Activated CD4-positive, alpha-beta T cell treated with anti-CD3 and anti-CD28 coated beads for 36 hours (primary cell): Measurements from ENCODE around the gene PRSS21. TPM values are rescaled to one million over a fixed set of nuclear protein-coding genes. Genes with fewer than 3 reads are reported as not detected.

Source experiments
- ATAC-seq: fragments of 200-7000 bp; cut with Tn5 transposase; one replicate; pipeline ENCODE4 v1.10.0; 2021; ENCODE audit warnings: mild to moderate bottlenecking, moderate library complexity
- CTCF ChIA-PET: fragments of 350-600 bp; sonication (Branson Sonifier 250); formaldehyde crosslinking; loops from one replicate; lab custom pipeline; 2021; ENCODE audit warnings: antibody characterized with exemption; lab: Charles Lee
- POLR2A ChIA-PET: fragments of 350-600 bp; sonication (Branson Sonifier 250); formaldehyde crosslinking; loops from one replicate; lab custom pipeline; 2021; ENCODE audit warnings: antibody characterized with exemption, inconsistent platforms; lab: Charles Lee
- DNase-seq: peaks from one replicate; pipeline ENCODE4 v3.0.0-alpha.2; 2020
- H3K27ac Mint-ChIP-seq: one replicate; pipeline ENCODE4 v1.8.0; 2021; ENCODE audit warnings: mixed read lengths
- H3K27me3 Mint-ChIP-seq: one replicate; pipeline ENCODE4 v1.8.0; 2021; ENCODE audit warnings: mixed read lengths
- H3K36me3 Mint-ChIP-seq: one replicate; pipeline ENCODE4 v1.8.0; 2021; ENCODE audit warnings: low read depth, mixed read lengths
- H3K4me1 Mint-ChIP-seq: one replicate; pipeline ENCODE4 v1.8.0; 2021; ENCODE audit warnings: mixed read lengths
- H3K4me3 Mint-ChIP-seq: one replicate; pipeline ENCODE4 v1.8.0; 2021; ENCODE audit warnings: mild to moderate bottlenecking, moderate library complexity, mixed read lengths
- H3K9me3 Mint-ChIP-seq: one replicate; pipeline ENCODE4 v1.8.0; 2021; ENCODE audit warnings: low read depth, mixed read lengths
- intact Hi-C, 2 experiments: fragments of 100-400 bp; cut with DNase I in 1 of 2; cut with micrococcal nuclease in 1 of 2; formaldehyde crosslinking; loops; one replicate each; pipeline versions ENCODE4 v1.14.2 to v1.15.1; 2022 to 2024; cut with DNase I, micrococcal nuclease
- total RNA-seq, 2 experiments: library from RNA; stranded (reverse); gene quantifications; one replicate each; pipeline ENCODE4 v1.2.3, GENCODE V29; 2021

PRSS21 gene
- total RNA-seq, 2 experiments from 2014 or later = 0.69 to 0.71 TPM

DNA sequence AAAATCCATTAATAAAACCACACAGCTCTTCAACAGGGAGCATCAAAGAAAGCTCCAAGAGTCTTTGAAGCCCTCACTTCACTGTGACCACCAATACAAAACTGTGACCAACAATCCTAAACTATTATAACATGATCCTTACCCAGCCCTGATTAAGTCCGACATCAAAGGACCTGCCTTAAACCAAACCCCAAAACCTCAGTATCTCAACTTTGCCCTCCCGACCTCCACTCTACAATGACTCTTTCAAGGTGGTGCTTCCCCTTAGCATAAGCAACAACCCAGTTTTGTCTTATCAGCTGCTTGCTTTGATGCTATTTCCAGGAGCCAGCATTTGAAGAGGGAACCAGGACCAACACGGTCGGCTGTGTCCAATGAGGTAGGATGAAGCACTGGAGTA, 49.4 kb downstream of the PRSS21 start:
- ATAC-seq (no peak), DNase-seq (no peak)
- H3K36me3 Mint-ChIP-seq = no peaks in the 10 kb centered on the region
- H3K4me3 Mint-ChIP-seq = no peak overlapping the region
- H3K4me1 Mint-ChIP-seq = peaks cover 7% of the 10 kb centered on the region
- H3K27ac Mint-ChIP-seq = no peak overlapping the region
- H3K27me3 Mint-ChIP-seq = no peaks in the 10 kb centered on the region
- CTCF ChIA-PET = interaction anchor here (0.8 to 1.1 kb wide), 3 partner anchors 12 to 86 kb away, joined by 3 to 5 read pairs (median 3); no protein-coding TSS in a partner anchor
- H3K9me3 Mint-ChIP-seq = no peaks in the 10 kb centered on the region
- intact Hi-C loops = loop anchor here in 1 of 2 experiments (5.0 kb wide), 1 partner anchor 89 kb away; the partner anchor contains the start of gene ELOB
- POLR2A ChIA-PET = no interaction called here

- Mint-ChIP-seq H3K9me3 (no peaks in the 10 kb centered on the region), H3K4me1 (peaks cover 7% of the 10 kb centered on the region), H3K4me3 (peak overlapping the region; percentile 81), H3K27ac (peak overlapping the region; percentile 85), H3K27me3 (no peaks in the 10 kb centered on the region), H3K36me3 (no peaks in the 10 kb centered on the region)
- CTCF ChIA-PET = interaction anchor here (0.5 to 2.0 kb wide), 25 partner anchors 8 to 1603 kb away, joined by 3 to 33 read pairs (median 5); partner anchors contain the start of genes FLYWCH1, FLYWCH2, PRSS21 and PRSS22
- DNase-seq (no peak), ATAC-seq (no peak)
- POLR2A ChIA-PET = interaction anchor here (1.0 kb wide), 1 partner anchor 60 kb away, joined by 3 read pairs; no protein-coding TSS in a partner anchor
- intact Hi-C loops = loop anchor here in 1 of 2 experiments (5.0 kb wide), 1 partner anchor 90 kb away; the partner anchor contains the start of gene ELOB
These were observed 50.6 kb downstream of the PRSS21 start for GRCh38 chr16:2867661-2867986.

- Mint-ChIP-seq H3K27me3 (no peaks in the 10 kb centered on the region), H3K36me3 (no peaks in the 10 kb centered on the region), H3K27ac (peak overlapping the region; percentile 85), H3K9me3 (no peaks in the 10 kb centered on the region), H3K4me3 (peak overlapping the region; percentile 81), H3K4me1 (peaks cover 7% of the 10 kb centered on the region)
- intact Hi-C loops = loop anchor here (1.0 to 5.0 kb wide), 13 partner anchors 15 to 195 kb away; partner anchors contain the start of genes ELOB (in 2 of the 2), FLYWCH2 (in 2 of the 2), FLYWCH1 (in 1 of the 2) and KCTD5 (in 1 of the 2)
- CTCF ChIA-PET = interaction anchor here (0.5 to 2.0 kb wide), 32 partner anchors 8 to 1603 kb away, joined by 3 to 33 read pairs (median 4); partner anchors contain the start of genes FLYWCH1, FLYWCH2, PRSS21 and PRSS22
- DNase-seq (peak; percentile 98), ATAC-seq (peak; percentile 97)
- POLR2A ChIA-PET = interaction anchor here (0.5 to 1.2 kb wide), 4 partner anchors 14 to 291 kb away, joined by 3 to 7 read pairs (median 4); partner anchors contain the start of genes FLYWCH1 and FLYWCH2
These were observed 51.2 kb downstream of the PRSS21 start for GRCh38 chr16:2867987-2868789.

Other genes starting within 250 kb of the PRSS21 start
- 10 to 100 TPM; 24.0 to 26.2 TPM for gene KCTD5, start 134.7 kb upstream of the PRSS21 start, total RNA-seq
- 1 to 10 TPM; 2.3 to 2.4 TPM for gene PRSS27, start 97.0 kb upstream of the PRSS21 start, total RNA-seq
- gene SRRM2, start 64.6 kb upstream of the PRSS21 start, total RNA-seq = 100 to 1,000 TPM; 517 to 598 TPM
- 100 to 1,000 TPM; 268 to 269 TPM for gene ELOB, start 40.0 kb upstream of the PRSS21 start, total RNA-seq
- not detected for gene PRSS33, start 29.7 kb upstream of the PRSS21 start, total RNA-seq
- not detected for gene PRSS41, start 18.8 kb upstream of the PRSS21 start, total RNA-seq
- gene ZG16B, start 13.1 kb downstream of the PRSS21 start, total RNA-seq = 1 to 10 TPM in 1 of 2 experiments, under 1 TPM in 1; 0.65 to 1.2 TPM
- not detected for gene PRSS22, start 40.9 kb downstream of the PRSS21 start, total RNA-seq
- 10 to 100 TPM; 16.8 to 17.3 TPM for gene FLYWCH2, start 66.0 kb downstream of the PRSS21 start, total RNA-seq
- gene FLYWCH1, start 94.7 kb downstream of the PRSS21 start, total RNA-seq = 10 to 100 TPM; 26.6 to 37.9 TPM
- not detected for gene KREMEN2, start 147.0 kb downstream of the PRSS21 start, total RNA-seq
- 10 to 100 TPM; 28.7 to 31.2 TPM for gene PAQR4, start 152.1 kb downstream of the PRSS21 start, total RNA-seq
- 100 to 1,000 TPM; 101 to 117 TPM for gene PKMYT1, start 163.2 kb downstream of the PRSS21 start, total RNA-seq
- not detected for gene CLDN9, start 195.7 kb downstream of the PRSS21 start, total RNA-seq
- not detected for gene CLDN6, start 200.9 kb downstream of the PRSS21 start, total RNA-seq
- gene TNFRSF12A, start 203.1 kb downstream of the PRSS21 start, total RNA-seq = 1 to 10 TPM; 5.4 to 7.7 TPM
- gene HCFC1R1, start 206.7 kb downstream of the PRSS21 start, total RNA-seq = 10 to 100 TPM; 30.0 to 30.7 TPM
- 10 to 100 TPM; 46.9 to 50.2 TPM for gene THOC6, start 206.8 kb downstream of the PRSS21 start, total RNA-seq
- 1 to 10 TPM in 1 of 2 experiments, under 1 TPM in 1; 0.58 to 1.2 TPM for gene BICDL2, start 219.7 kb downstream of the PRSS21 start, total RNA-seq
- under 1 TPM; 0.55 to 0.91 TPM for gene MMP25, start 229.3 kb downstream of the PRSS21 start, total RNA-seq
- 1,000 to 10,000 TPM; 1,864 to 2,360 TPM for gene IL32, start 248.4 kb downstream of the PRSS21 start, total RNA-seq